ENCODE measurements around the gene PADI3. TPM values are rescaled to one million over a fixed set of nuclear protein-coding genes. Genes with fewer than 3 reads are reported as not detected.

Gene PADI3
- total RNA-seq, 2 donors from 2014 or later: not detected

DNA sequence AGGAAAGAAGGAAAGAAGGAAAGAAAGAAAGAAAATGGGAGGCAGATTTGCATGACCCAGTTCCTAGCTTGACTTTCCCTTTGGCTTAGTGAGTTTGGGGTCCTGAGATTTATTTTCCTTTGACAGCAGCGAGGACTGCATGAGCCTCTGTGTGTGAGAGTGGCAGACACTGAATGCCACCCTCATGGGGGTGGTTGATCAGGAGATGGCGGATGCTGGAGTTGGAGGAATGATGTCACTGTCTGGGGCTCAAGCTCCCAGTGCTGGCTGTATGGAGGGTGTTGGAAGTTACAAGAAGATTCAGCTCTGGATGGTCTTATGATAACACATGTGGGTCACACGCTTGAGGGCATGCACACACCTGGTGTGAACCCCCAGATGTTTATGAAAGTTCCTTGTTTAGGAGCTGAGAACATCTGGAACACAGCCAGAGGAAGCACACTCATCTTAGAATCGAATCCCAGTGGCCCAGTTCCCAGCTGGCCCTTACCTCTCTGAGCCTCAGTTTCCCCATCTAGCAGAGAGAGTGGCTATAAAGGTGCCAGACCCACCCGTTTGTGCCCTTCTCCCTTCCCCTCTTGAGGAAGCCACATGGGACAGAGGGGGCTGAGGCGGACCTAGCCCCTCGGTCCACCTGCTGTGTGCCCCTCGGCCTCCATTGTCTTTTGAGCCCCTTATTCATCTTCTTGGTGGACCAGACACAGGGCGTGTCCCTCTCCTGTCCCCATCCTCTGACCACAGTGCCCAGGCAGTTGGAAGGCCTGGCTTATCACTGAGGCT, 64.8 kb downstream of the PADI3 start:
- Histone ChIP-seq H3K9me3 (no peaks in the 10 kb centered on the region), H3K4me1 (peaks cover 4% of the 10 kb centered on the region), H3K36me3 (replicated peaks in 1 of 2; ENCODE audit: insufficient read depth in 1 of 2, low read depth in 2 of 2) (no peaks in the 10 kb centered on the region), H3K27ac (no peak overlapping the region), H3K27me3 (no peaks in the 10 kb centered on the region), H3K4me3 (no peak overlapping the region)
- no peak for DNase-seq
- ATAC-seq: no peak
- intact Hi-C loops (cut with DNase I): no loop called here
- TF ChIP-seq, protein P1, sequence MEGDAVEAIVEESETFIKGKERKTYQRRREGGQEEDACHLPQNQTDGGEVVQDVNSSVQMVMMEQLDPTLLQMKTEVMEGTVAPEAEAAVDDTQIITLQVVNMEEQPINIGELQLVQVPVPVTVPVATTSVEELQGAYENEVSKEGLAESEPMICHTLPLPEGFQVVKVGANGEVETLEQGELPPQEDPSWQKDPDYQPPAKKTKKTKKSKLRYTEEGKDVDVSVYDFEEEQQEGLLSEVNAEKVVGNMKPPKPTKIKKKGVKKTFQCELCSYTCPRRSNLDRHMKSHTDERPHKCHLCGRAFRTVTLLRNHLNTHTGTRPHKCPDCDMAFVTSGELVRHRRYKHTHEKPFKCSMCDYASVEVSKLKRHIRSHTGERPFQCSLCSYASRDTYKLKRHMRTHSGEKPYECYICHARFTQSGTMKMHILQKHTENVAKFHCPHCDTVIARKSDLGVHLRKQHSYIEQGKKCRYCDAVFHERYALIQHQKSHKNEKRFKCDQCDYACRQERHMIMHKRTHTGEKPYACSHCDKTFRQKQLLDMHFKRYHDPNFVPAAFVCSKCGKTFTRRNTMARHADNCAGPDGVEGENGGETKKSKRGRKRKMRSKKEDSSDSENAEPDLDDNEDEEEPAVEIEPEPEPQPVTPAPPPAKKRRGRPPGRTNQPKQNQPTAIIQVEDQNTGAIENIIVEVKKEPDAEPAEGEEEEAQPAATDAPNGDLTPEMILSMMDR (IDR thresholded peaks at IDR 0.05): no peak
- no peak for TF ChIP-seq POLR2A (IDR thresholded peaks at IDR 0.05)
- 74 to 80% methylated on average over 9 of the region's 9 CpGs for WGBS, 2 donors

DNA sequence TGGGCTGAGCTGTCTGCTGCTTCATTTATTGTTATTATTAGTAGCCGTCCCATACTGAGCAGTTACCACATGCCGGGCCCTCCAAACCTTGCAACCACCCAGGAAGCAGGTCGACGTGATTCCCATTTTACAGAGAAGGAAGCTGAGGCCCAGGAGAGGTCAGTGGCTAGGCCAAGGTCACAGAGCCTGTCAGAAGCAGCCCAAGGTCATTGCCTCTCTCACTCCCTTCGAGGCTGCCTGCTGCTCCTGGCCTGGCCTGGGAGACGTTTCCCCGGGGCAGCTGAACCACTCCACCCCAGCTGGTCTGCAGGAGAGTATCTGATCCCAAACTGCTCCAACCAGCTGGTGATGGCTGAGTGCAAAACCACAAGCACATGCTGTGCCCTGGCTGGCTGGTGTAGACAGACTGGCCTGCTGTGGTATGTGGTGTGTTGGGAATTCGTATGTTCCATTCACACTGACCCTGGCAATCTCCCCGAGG, 65.6 kb downstream of the PADI3 start:
- ATAC-seq (no peak), DNase-seq (no peak)
- intact Hi-C loops (cut with DNase I): no loop called here

DNA sequence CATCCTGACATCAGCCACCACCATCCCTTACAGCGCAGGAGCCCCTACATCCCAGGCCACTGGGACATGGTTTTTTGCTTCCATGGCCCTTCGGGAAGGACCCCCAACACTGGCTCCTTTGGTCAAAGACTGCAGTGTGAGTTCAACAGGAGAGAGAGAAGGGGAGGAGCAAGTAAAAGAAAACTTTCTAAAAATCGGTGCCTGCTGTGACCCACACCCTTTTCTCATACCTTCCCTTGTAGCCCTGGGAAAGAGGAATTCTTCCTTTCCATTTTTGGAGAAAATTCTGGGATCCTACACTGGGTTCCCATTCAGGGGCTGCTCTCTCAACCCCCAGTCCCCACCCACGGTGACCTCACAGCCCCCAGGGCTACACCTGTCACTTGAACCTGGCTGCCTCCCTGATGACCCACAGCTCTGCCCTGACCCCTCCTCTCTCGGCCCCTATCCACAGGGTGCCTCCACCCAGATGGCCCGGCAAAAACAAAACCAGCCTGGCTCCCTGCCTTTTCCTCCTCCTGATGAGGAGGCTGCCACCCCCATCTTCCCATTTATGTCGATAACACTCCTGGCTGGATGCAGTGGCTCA, 66.7 kb downstream of the PADI3 start:
- intact Hi-C loops (cut with DNase I): no loop called here
- DNase-seq: no peak
- WGBS, 2 donors: 61 to 65% methylated on average over 5 to 7 of the region's 7 CpGs
- TF ChIP-seq, protein P1 (IDR thresholded peaks at IDR 0.05): no peak
- TF ChIP-seq POLR2A (IDR thresholded peaks at IDR 0.05): no peak
- H3K4me1 ChIP-seq: peaks cover 4% of the 10 kb centered on the region
- H3K36me3 ChIP-seq (replicated peaks in 1 of 2; ENCODE audit: insufficient read depth in 1 of 2, low read depth in 2 of 2): no peaks in the 10 kb centered on the region
- no peaks in the 10 kb centered on the region for H3K27me3 ChIP-seq
- no peak overlapping the region for H3K27ac ChIP-seq
- ATAC-seq: no peak
- H3K4me3 ChIP-seq: no peak overlapping the region
- H3K9me3 ChIP-seq: no peaks in the 10 kb centered on the region

More for the DNA sequence above, 65.6 kb downstream of the PADI3 start:
- TF ChIP-seq, protein P1 (IDR thresholded peaks at IDR 0.05): no peak
- no peak for TF ChIP-seq POLR2A (IDR thresholded peaks at IDR 0.05)
- Histone ChIP-seq H3K27me3 (no peaks in the 10 kb centered on the region), H3K9me3 (no peaks in the 10 kb centered on the region), H3K4me3 (no peak overlapping the region), H3K27ac (no peak overlapping the region), H3K4me1 (peaks cover 4% of the 10 kb centered on the region), H3K36me3 (replicated peaks in 1 of 2; ENCODE audit: insufficient read depth in 1 of 2, low read depth in 2 of 2) (no peaks in the 10 kb centered on the region)
- 40 to 68% methylated on average over 4 to 8 of the region's 9 CpGs for WGBS, 2 donors

DNA sequence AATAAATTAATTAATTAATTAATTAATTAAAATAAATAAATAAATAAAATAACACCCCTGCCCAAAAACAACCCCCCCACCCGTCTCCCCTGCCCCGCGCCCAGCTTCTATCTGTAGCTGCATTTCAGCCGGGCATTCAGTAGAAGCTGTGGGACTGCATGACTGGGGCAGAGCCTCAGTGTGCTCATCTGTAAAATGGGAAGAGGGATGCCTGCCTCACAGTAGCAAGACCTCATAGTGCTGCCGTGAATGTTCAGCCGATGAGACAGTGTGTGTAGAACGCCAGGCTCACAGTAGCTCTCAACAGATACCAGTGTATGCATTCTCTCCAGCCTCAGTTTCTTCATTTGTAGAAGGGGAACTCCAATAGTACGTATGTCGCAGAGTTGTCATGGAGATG, 67.8 kb downstream of the PADI3 start:
- WGBS, 2 donors: 77 to 99% methylated on average over 8 to 9 of the region's 9 CpGs
- intact Hi-C loops (cut with DNase I): no loop called here

More for the DNA sequence above, 67.8 kb downstream of the PADI3 start:
- no peaks in the 10 kb centered on the region for H3K36me3 ChIP-seq (replicated peaks in 1 of 2; ENCODE audit: insufficient read depth in 1 of 2, low read depth in 2 of 2)
- DNase-seq (no peak), ATAC-seq (no peak)
- no peak overlapping the region for H3K27ac ChIP-seq
- TF ChIP-seq POLR2A (IDR thresholded peaks at IDR 0.05): no peak
- TF ChIP-seq, protein P1 (IDR thresholded peaks at IDR 0.05): no peak
- H3K4me1 ChIP-seq: peaks cover 4% of the 10 kb centered on the region
- no peak overlapping the region for H3K4me3 ChIP-seq
- H3K27me3 ChIP-seq: no peaks in the 10 kb centered on the region
- H3K9me3 ChIP-seq: no peaks in the 10 kb centered on the region

All from body of pancreas (tissue), 4 donors.